CD4-positive, alpha-beta T cell (primary cell): Measurements from ENCODE around the gene FCRL5. TPM values are rescaled to one million over a fixed set of nuclear protein-coding genes. Genes with fewer than 3 reads are reported as not detected.

Experiments used
- ATAC-seq: fragments of 200-7000 bp; cut with Tn5 transposase; one replicate; pipeline ENCODE4 v1.10.0; 2022; ENCODE audit warnings: mild to moderate bottlenecking; ENCODE audit not compliant: poor library complexity
- CTCF ChIA-PET: fragments of 350-600 bp; sonication (Branson Sonifier 250); formaldehyde crosslinking; loops from one replicate; lab custom pipeline; 2021; ENCODE audit warnings: antibody characterized with exemption, inconsistent platforms; lab: Charles Lee
- POLR2A ChIA-PET: fragments of 350-600 bp; sonication (Branson Sonifier 250); formaldehyde crosslinking; loops from one replicate; lab custom pipeline; 2021; ENCODE audit warnings: antibody characterized with exemption, inconsistent platforms; lab: Charles Lee
- DNase-seq, 14 experiments: peaks; one replicate each; pipeline ENCODE4 v3.0.0-alpha.2; 2013 to 2020; ENCODE audit warnings: mixed read lengths in 2 of 14
- H3K27ac ChIP-seq, 2 donors: one replicate each; pipeline versions ENCODE4 v1.5.1 to v1.7.0; 2013; ENCODE audit warnings: low read length in 2 of 2, low read depth in 1 of 2, mild to moderate bottlenecking in 1 of 2
- H3K27me3 ChIP-seq, 2 experiments: 1 replicate in 1 of 2; 2 replicates in 1 of 2; pipeline versions ENCODE4 v1.6.1 to v1.7.0; 2013; ENCODE audit warnings: low read length in 2 of 2, control low read depth in 1 of 2, mild to moderate bottlenecking in 1 of 2, moderate library complexity in 1 of 2; ENCODE audit not compliant: insufficient read depth in 2 of 2, control insufficient read depth in 1 of 2
- H3K36me3 ChIP-seq: one replicate; pipeline ENCODE4 v1.6.1; 2013; ENCODE audit warnings: low read length, control low read depth; ENCODE audit not compliant: insufficient read depth
- H3K4me1 ChIP-seq: one replicate; pipeline ENCODE4 v1.6.1; 2013; ENCODE audit warnings: low read length, control low read depth; ENCODE audit not compliant: insufficient read depth
- H3K4me3 ChIP-seq: one replicate; pipeline ENCODE4 v1.5.1; 2013; ENCODE audit warnings: mild to moderate bottlenecking, low read length, moderate library complexity
- H3K9me3 ChIP-seq, 2 experiments: 1 replicate in 1 of 2; 2 replicates in 1 of 2; pipeline versions ENCODE4 v1.6.1 to v1.7.0; 2013; ENCODE audit warnings: low read length in 2 of 2, mild to moderate bottlenecking in 2 of 2, control low read depth in 1 of 2, moderate library complexity in 1 of 2; ENCODE audit not compliant: control insufficient read depth in 1 of 2, insufficient read depth in 1 of 2
- H3K27ac Mint-ChIP-seq: one replicate; pipeline ENCODE4 v1.8.0; 2020; ENCODE audit warnings: mixed read lengths
- H3K27me3 Mint-ChIP-seq: one replicate; pipeline ENCODE4 v1.8.0; 2021; ENCODE audit warnings: mixed read lengths
- H3K36me3 Mint-ChIP-seq: one replicate; pipeline ENCODE4 v1.8.0; 2021; ENCODE audit warnings: low read depth, mixed read lengths
- H3K4me1 Mint-ChIP-seq: one replicate; pipeline ENCODE4 v1.8.0; 2021; ENCODE audit warnings: low read depth, mixed read lengths
- H3K4me3 Mint-ChIP-seq: one replicate; pipeline ENCODE4 v1.8.0; 2020; ENCODE audit warnings: mild to moderate bottlenecking, mixed read lengths
- H3K9me3 Mint-ChIP-seq: one replicate; pipeline ENCODE4 v1.8.0; 2020; ENCODE audit warnings: mixed read lengths
- intact Hi-C, 2 experiments: fragments of 100-400 bp; cut with DNase I in 1 of 2; cut with micrococcal nuclease in 1 of 2; formaldehyde crosslinking; loops; one replicate each; pipeline versions ENCODE4 v1.15.1 to v1.9.0; 2023 to 2025; cut with DNase I, micrococcal nuclease
- total RNA-seq, 174 experiments: library from RNA in 2 of 174; stranded (reverse) in 2 of 174; gene quantifications; one replicate each; pipeline ENCODE4 v1.2.3 and lab custom pipeline; 2021 to 2026
- TF ChIP-seq, protein P1 (sequence below): fragments of 200-600 bp; IDR thresholded peaks from one replicate; pipeline ENCODE4 v1.8.0; 2022; ENCODE audit warnings: antibody characterized with exemption, mild to moderate bottlenecking

FCRL5 gene
- total RNA-seq, 2 experiments from 2014 or later, result not detected

DNA sequence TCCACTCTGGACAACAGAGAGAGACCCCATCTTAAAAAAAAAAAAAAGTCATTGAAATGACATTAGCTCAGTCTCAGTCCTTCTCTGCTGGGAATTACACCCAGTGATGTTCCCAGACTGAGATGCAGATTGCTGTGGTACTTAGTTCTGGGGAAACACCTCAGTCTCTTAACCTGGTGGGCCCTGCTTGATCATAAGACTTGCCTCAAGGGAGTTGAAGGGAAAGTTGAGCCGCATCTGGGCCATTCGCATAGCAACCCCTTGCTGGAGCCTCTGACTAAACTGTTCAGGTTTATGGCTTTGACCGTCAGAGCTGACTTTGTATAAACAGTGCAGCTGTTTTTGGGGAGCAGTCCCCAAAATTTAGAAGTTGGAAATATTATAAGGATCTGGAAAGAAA is 32.2 kb upstream of the FCRL5 start:
- Histone ChIP-seq H3K27me3 (peaks cover 5 to 7% of the 10 kb centered on the region in 2 experiments), H3K4me1 (no peaks in the 10 kb centered on the region), H3K27ac (no peak overlapping the region), H3K9me3 (peaks cover 0 to 6% of the 10 kb centered on the region in 2 experiments), H3K4me3 (no peak overlapping the region), H3K36me3 (no peaks in the 10 kb centered on the region)
- CTCF ChIA-PET, result interaction anchor here (1.2 kb wide), 1 partner anchor 1630 kb away, joined by 3 read pairs; no protein-coding TSS in a partner anchor
- ATAC-seq (no peak), DNase-seq (no peak)
- Mint-ChIP-seq H3K4me3 (no peak overlapping the region), H3K36me3 (no peaks in the 10 kb centered on the region), H3K9me3 (no peaks in the 10 kb centered on the region), H3K27me3 (peaks cover 24% of the 10 kb centered on the region), H3K27ac (no peak overlapping the region), H3K4me1 (no peaks in the 10 kb centered on the region)
- TF ChIP-seq, protein P1, sequence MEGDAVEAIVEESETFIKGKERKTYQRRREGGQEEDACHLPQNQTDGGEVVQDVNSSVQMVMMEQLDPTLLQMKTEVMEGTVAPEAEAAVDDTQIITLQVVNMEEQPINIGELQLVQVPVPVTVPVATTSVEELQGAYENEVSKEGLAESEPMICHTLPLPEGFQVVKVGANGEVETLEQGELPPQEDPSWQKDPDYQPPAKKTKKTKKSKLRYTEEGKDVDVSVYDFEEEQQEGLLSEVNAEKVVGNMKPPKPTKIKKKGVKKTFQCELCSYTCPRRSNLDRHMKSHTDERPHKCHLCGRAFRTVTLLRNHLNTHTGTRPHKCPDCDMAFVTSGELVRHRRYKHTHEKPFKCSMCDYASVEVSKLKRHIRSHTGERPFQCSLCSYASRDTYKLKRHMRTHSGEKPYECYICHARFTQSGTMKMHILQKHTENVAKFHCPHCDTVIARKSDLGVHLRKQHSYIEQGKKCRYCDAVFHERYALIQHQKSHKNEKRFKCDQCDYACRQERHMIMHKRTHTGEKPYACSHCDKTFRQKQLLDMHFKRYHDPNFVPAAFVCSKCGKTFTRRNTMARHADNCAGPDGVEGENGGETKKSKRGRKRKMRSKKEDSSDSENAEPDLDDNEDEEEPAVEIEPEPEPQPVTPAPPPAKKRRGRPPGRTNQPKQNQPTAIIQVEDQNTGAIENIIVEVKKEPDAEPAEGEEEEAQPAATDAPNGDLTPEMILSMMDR, result no peak
- POLR2A ChIA-PET, result no interaction called here
- intact Hi-C loops, result loop anchor here in 1 of 2 experiments (5.0 kb wide), 1 partner anchor 1488 kb away; no protein-coding TSS in a partner anchor

- no peak overlapping the region for H3K27ac Mint-ChIP-seq
- Histone ChIP-seq H3K36me3 (no peaks in the 10 kb centered on the region), H3K27me3 (no peaks in the 10 kb centered on the region), H3K4me3 (no peak overlapping the region), H3K4me1 (no peaks in the 10 kb centered on the region), H3K9me3 (peaks cover 0 to 6% of the 10 kb centered on the region in 2 experiments), H3K27ac (no peak overlapping the region)
- H3K27me3 Mint-ChIP-seq, result peaks cover 19% of the 10 kb centered on the region
- TF ChIP-seq, protein P1, result no peak
- no peaks in the 10 kb centered on the region for H3K9me3 Mint-ChIP-seq
- intact Hi-C loops, result loop anchor here (1.0 to 5.0 kb wide), 2 partner anchors 544 to 1491 kb away; no protein-coding TSS in a partner anchor
- ATAC-seq (no peak), DNase-seq (no peak)
- H3K4me1 Mint-ChIP-seq, result no peaks in the 10 kb centered on the region
- no peaks in the 10 kb centered on the region for H3K36me3 Mint-ChIP-seq
- CTCF ChIA-PET, result interaction anchor here (0.6 to 2.1 kb wide), 9 partner anchors 8 to 1491 kb away, joined by 3 to 12 read pairs (median 4); no protein-coding TSS in a partner anchor
- H3K4me3 Mint-ChIP-seq, result no peak overlapping the region
- POLR2A ChIA-PET, result no interaction called here
These were observed 28.5 kb upstream of the FCRL5 start for GRCh38 chr1:157580828-157581210.

GRCh38 chr1:157580179-157580827 is 28.0 kb upstream of the FCRL5 start:
- Mint-ChIP-seq H3K4me1 (no peaks in the 10 kb centered on the region), H3K9me3 (no peaks in the 10 kb centered on the region), H3K27ac (no peak overlapping the region), H3K27me3 (peaks cover 19% of the 10 kb centered on the region), H3K4me3 (no peak overlapping the region), H3K36me3 (no peaks in the 10 kb centered on the region)
- H3K36me3 ChIP-seq, result no peaks in the 10 kb centered on the region
- H3K4me3 ChIP-seq, result no peak overlapping the region
- no peaks in the 10 kb centered on the region for H3K4me1 ChIP-seq
- ChIA-PET CTCF (interaction anchor here (0.6 to 2.1 kb wide), 9 partner anchors 8 to 1492 kb away, joined by 3 to 12 read pairs (median 4); no protein-coding TSS in a partner anchor), POLR2A (no interaction called here)
- intact Hi-C loops, result loop anchor here (1.0 to 5.0 kb wide), 2 partner anchors 545 to 1492 kb away; no protein-coding TSS in a partner anchor
- peak in 5 of 14 experiments; percentile 8 to 64 (median 56) for DNase-seq
- no peak for ATAC-seq
- no peaks in the 10 kb centered on the region for H3K27me3 ChIP-seq
- H3K27ac ChIP-seq, result no peak overlapping the region
- TF ChIP-seq, protein P1, result peak; percentile 69
- peaks cover 0 to 6% of the 10 kb centered on the region in 2 experiments for H3K9me3 ChIP-seq
